ENCODE data around the gene TRMO.

The TRMO gene

GRCh38 chr9:97903177-97903576, 19.1 kb downstream of the TRMO start:
- DNase-seq (ENCODE audit: low spot score), result no peak

GRCh38 chr9:97900738-97901565, 21.3 kb downstream of the TRMO start:
- DNase-seq (ENCODE audit: low spot score), result peak; percentile 60

GRCh38 chr9:97900103-97900737, 22.1 kb downstream of the TRMO start:
- DNase-seq (ENCODE audit: low spot score), result no peak

GRCh38 chr9:97895695-97896332, 26.5 kb downstream of the TRMO start:
- peak; percentile 60 for DNase-seq (ENCODE audit: low spot score)

GRCh38 chr9:97895211-97895610, 27.1 kb downstream of the TRMO start:
- no peak for DNase-seq (ENCODE audit: low spot score)

GRCh38 chr9:97892421-97892820, 29.9 kb downstream of the TRMO start:
- DNase-seq (ENCODE audit: low spot score), result no peak

GRCh38 chr9:97891736-97892135, 30.6 kb downstream of the TRMO start:
- no peak for DNase-seq (ENCODE audit: low spot score)

- peak; percentile 77 for DNase-seq (ENCODE audit: low spot score)
Measured at GRCh38 chr9:97889941-97890887, 32.1 kb downstream of the TRMO start.

- DNase-seq (ENCODE audit: low spot score), result no peak
Measured at GRCh38 chr9:97880336-97880735, 42.0 kb downstream of the TRMO start.

GRCh38 chr9:97876061-97876460, 46.2 kb downstream of the TRMO start:
- no peak for DNase-seq (ENCODE audit: low spot score)

- no peak for DNase-seq (ENCODE audit: low spot score)
Measured at GRCh38 chr9:97875111-97875510, 47.2 kb downstream of the TRMO start.

- DNase-seq (ENCODE audit: low spot score), result no peak
Measured at GRCh38 chr9:97874624-97875023, 47.7 kb downstream of the TRMO start.

GRCh38 chr9:97873882-97874281, 48.4 kb downstream of the TRMO start:
- no peak for DNase-seq (ENCODE audit: low spot score)

- no peak for DNase-seq (ENCODE audit: low spot score)
Measured at GRCh38 chr9:97873425-97873824, 48.9 kb downstream of the TRMO start.

- DNase-seq (ENCODE audit: low spot score), result no peak
Measured at GRCh38 chr9:97868859-97869258, 53.4 kb downstream of the TRMO start.

GRCh38 chr9:97866848-97867247, 55.5 kb downstream of the TRMO start:
- no peak for DNase-seq (ENCODE audit: low spot score)

GRCh38 chr9:97866300-97866699, 56.0 kb downstream of the TRMO start:
- DNase-seq (ENCODE audit: low spot score), result no peak

GRCh38 chr9:97864396-97864795, 57.9 kb downstream of the TRMO start:
- DNase-seq (ENCODE audit: low spot score), result no peak

- no peak for DNase-seq (ENCODE audit: low spot score)
Measured at GRCh38 chr9:97863314-97863713, 59.0 kb downstream of the TRMO start.

GRCh38 chr9:97861148-97861475, 61.2 kb downstream of the TRMO start:
- DNase-seq (ENCODE audit: low spot score), result no peak

GRCh38 chr9:97860451-97861147, 61.7 kb downstream of the TRMO start:
- no peak for DNase-seq (ENCODE audit: low spot score)

GRCh38 chr9:97859346-97859745, 63.0 kb downstream of the TRMO start:
- DNase-seq (ENCODE audit: low spot score), result no peak
